ENCODE results near the gene PRKAB1. TPM values are rescaled to one million over a fixed set of nuclear protein-coding genes. Genes with fewer than 3 reads are reported as not detected.

PRKAB1 gene
- total RNA-seq, 1 experiment from 2014 or later: 42.2 TPM

GRCh38 chr12:119620490-119620889, 47.4 kb upstream of the PRKAB1 start:
- H3K27ac Mint-ChIP-seq: no peak overlapping the region
- H2BK5ac ChIP-seq (ENCODE audit: insufficient read length, low read length): no peak overlapping the region
- H3K9ac ChIP-seq (ENCODE audit: extremely low read depth, insufficient read length, low read length): no peak overlapping the region
- peaks cover 20 to 22% of the 10 kb centered on the region in 2 experiments for H3K9me3 Mint-ChIP-seq
- H2BK15ac ChIP-seq (ENCODE audit: low read depth, low read length): no peak overlapping the region
- no peaks in the 10 kb centered on the region for H3K4me1 ChIP-seq (ENCODE audit: insufficient read depth, low read length)
- H3K18ac ChIP-seq (ENCODE audit: insufficient read length, low read depth, low read length): no peak overlapping the region
- H3K9me3 ChIP-seq (ENCODE audit: control insufficient read depth, low read depth, low read length): no peaks in the 10 kb centered on the region
- H4K8ac ChIP-seq (replicated peaks; ENCODE audit: insufficient read length, low read depth, low read length): no peak overlapping the region
- no peaks in the 10 kb centered on the region for H3K79me2 ChIP-seq (ENCODE audit: insufficient read depth, low read length)
- H3K27me3 ChIP-seq (ENCODE audit: insufficient read depth, low read length): no peaks in the 10 kb centered on the region
- H2BK120ac ChIP-seq (ENCODE audit: low read depth, low read length, poor library complexity, severe bottlenecking): no peak overlapping the region
- no peak overlapping the region for H2AK5ac ChIP-seq (ENCODE audit: insufficient read length, low read length)
- no peak overlapping the region for H3K4me2 ChIP-seq (ENCODE audit: insufficient read depth, insufficient read length, low read length)
- no CpG with 5 or more reads among the region's 1 CpG for WGBS (ENCODE audit: extremely low coverage, insufficient read length, low lambda C conversion rate)
- H3K4ac ChIP-seq (ENCODE audit: low read depth, low read length): no peak overlapping the region
- H4K20me1 ChIP-seq (ENCODE audit: control insufficient read depth, insufficient read depth, insufficient read length): no peaks in the 10 kb centered on the region
- H3K23me2 ChIP-seq (ENCODE audit: insufficient read length, low read depth, low read length, poor library complexity, severe bottlenecking): no peaks in the 10 kb centered on the region
- H3K14ac ChIP-seq (ENCODE audit: insufficient read depth, low read length): no peak overlapping the region
- no peak overlapping the region for H4K91ac ChIP-seq (ENCODE audit: insufficient read length, low read depth, low read length)
- no peaks in the 10 kb centered on the region for H3K79me1 ChIP-seq (ENCODE audit: insufficient read depth, low read depth, low read length, poor library complexity, severe bottlenecking)
- H3K27ac ChIP-seq (ENCODE audit: insufficient read length, low read depth, low read length): no peak overlapping the region
- no peak overlapping the region for H3T11ph ChIP-seq (ENCODE audit: low read length)
- no peak for DNase-seq
- H3K36me3 Mint-ChIP-seq (ENCODE audit: insufficient read depth in 1 of 3, low read depth in 3 of 3): peaks cover 3 to 12% (median 5%) of the 10 kb centered on the region in 3 experiments
- H2AFZ ChIP-seq (ENCODE audit: low read length): no peak overlapping the region
- peaks cover 30% of the 10 kb centered on the region for H3K27me3 Mint-ChIP-seq (ENCODE audit: low read depth)
- H4K5ac ChIP-seq (ENCODE audit: insufficient read length, low read depth, low read length): no peak overlapping the region
- H3K23ac ChIP-seq (ENCODE audit: insufficient read length, low read depth, low read length): no peak overlapping the region
- H3K4me3 Mint-ChIP-seq: no peak overlapping the region
- H3K4me1 Mint-ChIP-seq: no peaks in the 10 kb centered on the region
- no peak overlapping the region for H2BK20ac ChIP-seq (ENCODE audit: low read depth, low read length, poor library complexity, severe bottlenecking)
- no peak overlapping the region for H3K56ac ChIP-seq (ENCODE audit: insufficient read length, low read depth, low read length)
- no peak for TF ChIP-seq CTCF (conservative IDR thresholded peaks at IDR 0.05)
- H2BK12ac ChIP-seq (ENCODE audit: insufficient read length, low read depth, low read length): no peak overlapping the region

Data from H9 (cell line).